Measurements from ENCODE around the gene RNLS.

DNA sequence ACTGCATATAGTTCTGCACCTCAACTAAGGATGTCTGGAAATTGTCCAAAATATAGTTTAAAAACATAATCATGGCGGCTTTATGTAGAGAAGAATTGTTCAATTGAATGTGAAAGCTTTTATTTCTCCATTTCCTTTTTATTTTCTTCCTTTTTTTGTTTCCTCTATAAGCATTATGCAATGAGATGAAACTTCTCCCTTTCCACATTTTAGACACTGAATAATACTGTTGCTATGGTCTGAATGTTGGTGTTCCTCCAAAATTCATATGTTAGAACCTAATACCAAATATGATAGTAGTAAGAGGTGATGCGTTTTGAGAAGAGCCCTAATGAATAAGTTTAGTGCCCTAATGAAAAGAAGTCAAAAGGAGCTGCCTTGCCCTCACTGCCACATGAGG is 175.0 kb downstream of the RNLS start:
- TF ChIP-seq CTCF (IDR thresholded peaks at IDR 0.05) = no peak
- no peak for TF ChIP-seq POLR2A (IDR thresholded peaks at IDR 0.05)

All from vagina (tissue), 2 donors.